Frontal cortex (tissue), 4 donors: Measurements from ENCODE around the gene CORO2A. TPM values are rescaled to one million over a fixed set of nuclear protein-coding genes. Genes with fewer than 3 reads are reported as not detected.
A peak's percentile ranks its signal among the peaks of the same experiment; 100 is the strongest.

ENCODE experiments used
- DNase-seq, 2 donors: peaks; one replicate each; pipeline ENCODE4 v3.0.0; 2012; ENCODE audit warnings: low spot score in 2 of 2
- FAIRE-seq: peaks from 2 replicates; lab custom pipeline; 2012; peaks lifted over from hg19 to GRCh38; lab: Jason Lieb, UNC
- total RNA-seq: library from RNA; depleted of rRNA; stranded (reverse); fragments of >200 nt; gene quantifications from one replicate; pipeline ENCODE4 v1.2.3, GENCODE V29; 2014
- donor health status: control.
- donor health status: control.
- donor health status: control.

Gene CORO2A
- total RNA-seq, 1 donor from 2014 or later, result 4.5 TPM

GRCh38 chr9:98222885-98223691 is 30.7 kb upstream of the CORO2A start:
- DNase-seq, result no peak
- no peak for FAIRE-seq

DNA sequence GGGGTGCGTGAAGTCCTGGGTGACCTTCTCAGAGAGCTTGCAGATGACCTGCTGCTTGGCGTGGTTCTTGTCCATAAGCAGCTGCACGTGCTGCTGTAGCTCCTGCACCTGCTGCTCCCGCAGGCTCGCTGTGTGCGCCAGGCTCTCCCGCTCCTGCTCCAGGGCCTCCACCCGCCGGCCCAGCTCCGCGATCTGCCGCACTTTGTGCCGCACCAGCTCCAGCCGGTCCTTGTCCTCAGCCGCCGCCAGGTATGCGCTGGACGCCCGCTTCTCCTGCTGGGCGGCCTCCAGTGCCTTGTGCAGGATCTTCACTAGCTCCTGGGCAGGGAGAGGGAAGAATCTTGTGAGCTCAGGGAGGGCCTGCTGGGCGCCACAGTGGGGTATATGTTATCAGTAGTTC is 28.5 kb upstream of the CORO2A start:
- FAIRE-seq (no peak), DNase-seq (no peak)

DNA sequence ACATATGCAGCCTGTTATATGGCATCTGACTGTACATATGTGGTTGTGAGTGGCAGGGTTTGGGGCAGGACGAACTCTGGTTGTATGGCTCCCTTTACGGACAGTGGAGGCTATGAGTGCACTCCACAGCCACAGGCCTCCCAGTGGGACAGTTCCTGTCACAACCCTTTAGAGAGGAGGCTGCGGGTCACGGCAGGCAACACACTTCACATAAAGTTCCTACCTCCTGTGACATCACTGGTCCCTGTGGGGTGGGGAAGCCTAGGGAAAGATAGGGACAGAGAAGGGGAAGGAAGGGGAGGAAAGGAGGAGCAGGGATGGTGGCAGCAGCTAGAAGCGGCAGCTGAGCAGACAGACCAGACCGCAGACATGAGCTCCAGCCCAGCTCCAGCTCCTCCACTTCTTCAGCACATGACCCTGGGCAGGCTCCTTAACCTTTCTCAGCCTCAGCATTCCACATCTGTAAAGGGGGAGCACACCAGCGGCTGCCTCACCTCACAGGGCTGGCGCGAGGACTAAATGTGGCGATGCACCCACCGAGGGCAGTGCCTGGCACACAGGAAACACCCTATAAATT is 27.4 kb upstream of the CORO2A start:
- DNase-seq (no peak), FAIRE-seq (no peak)

DNA sequence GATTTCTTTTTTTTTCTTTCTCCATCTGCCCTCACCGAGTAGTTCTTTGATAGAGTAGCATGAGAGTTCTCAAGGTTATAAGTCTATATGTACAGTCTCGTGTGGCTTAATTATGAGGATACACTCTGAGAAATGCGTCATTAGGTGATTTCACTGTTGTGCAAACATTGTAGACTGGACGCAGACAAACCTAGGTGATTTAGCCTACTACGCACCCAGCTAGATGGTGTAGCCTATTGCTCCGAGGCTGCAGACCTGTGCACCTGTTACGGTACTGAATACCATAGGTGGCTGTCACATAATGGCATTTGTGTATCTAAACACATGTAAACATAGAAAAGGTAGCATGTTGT is 26.9 kb upstream of the CORO2A start:
- no peak for FAIRE-seq

DNA sequence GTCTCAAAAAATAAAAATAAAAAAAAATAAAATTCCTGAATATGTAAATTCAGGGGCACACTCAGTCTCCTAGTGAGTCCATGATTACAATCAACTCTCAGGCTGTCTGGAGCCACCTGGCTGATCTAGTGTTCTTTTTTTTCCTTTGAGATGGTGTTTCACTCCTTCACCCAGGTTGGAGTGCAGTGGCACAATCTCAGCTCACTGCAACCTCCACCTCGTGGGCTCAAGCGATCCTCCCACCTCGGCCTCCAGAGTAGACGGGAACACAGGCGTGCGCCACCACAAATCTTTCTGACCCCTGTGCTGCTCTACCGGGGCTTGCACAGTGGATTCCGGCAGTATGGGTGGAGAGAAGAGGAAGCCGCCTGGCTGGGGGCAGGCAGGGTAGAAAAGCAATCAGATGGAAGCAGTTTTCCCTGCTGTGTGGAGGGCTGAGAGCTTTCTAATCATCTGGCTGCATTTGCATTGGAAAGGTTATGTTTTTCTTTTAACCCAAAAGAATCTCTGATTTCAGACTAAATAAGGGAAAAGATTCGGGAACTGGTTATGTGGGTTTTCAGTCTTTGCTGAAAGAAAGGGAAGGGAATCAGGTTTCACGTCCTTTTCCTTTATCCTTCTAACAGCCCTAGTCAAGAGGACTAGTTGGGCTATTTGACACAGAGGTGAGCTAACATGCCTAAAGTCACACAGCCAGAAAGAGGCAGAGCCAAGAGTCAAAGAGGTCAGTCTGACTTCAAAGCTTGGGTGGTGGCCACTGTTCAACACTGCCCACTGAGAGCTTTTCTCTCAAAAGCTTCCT is 26.3 kb upstream of the CORO2A start:
- DNase-seq, result no peak
- no peak for FAIRE-seq

More for the DNA sequence above, 26.9 kb upstream of the CORO2A start:
- no peak for DNase-seq

DNA sequence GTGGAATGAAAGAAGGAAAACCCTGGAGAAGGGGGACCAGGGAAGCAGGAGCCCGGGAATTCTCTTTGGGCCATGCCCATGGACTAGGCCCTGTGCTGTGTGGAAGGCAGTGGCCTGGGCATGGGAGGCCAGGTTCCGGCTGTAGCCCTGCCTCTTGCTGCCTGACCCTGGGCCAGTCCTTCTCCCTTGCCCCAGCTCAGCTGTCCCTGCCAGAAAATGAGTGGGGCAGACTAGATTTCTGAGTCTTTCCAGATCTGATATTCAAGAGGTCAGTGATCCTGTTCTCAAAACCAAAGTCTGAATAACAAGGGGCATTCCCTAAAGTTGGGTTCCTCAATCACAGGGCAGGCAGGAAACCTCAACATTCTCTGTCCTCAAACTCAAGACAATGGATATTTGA is 24.8 kb upstream of the CORO2A start:
- DNase-seq, result no peak
- FAIRE-seq, result no peak

- no peak for DNase-seq
- FAIRE-seq, result no peak
Measured at GRCh38 chr9:98216391-98216790, 24.0 kb upstream of the CORO2A start.

- no peak for FAIRE-seq
- DNase-seq, result no peak
Measured at GRCh38 chr9:98215821-98216220, 23.4 kb upstream of the CORO2A start.

- DNase-seq (no peak), FAIRE-seq (no peak)
Measured at GRCh38 chr9:98215271-98215670, 22.8 kb upstream of the CORO2A start.

DNA sequence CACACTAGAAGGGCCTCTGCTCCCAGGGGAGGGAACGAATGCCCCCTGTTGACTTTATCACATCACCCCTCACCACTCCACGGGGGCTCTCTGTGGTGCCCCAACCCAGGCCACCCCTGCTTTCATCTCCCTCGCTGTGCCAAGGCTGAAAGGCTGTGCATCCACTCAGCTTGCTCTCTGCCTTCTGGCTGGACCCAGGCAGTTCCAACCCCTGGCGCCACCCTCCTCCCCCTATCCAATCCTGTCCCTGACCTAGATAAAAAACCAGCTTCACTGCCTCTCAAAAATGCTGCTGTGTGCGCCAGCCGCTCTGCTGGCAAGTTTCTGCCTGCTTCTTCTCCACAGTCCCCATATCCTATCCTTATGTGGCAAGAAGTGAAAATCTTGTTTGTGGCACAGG is 22.4 kb upstream of the CORO2A start:
- FAIRE-seq (no peak), DNase-seq (peak in 1 of 2 donors; percentile 39)

DNA sequence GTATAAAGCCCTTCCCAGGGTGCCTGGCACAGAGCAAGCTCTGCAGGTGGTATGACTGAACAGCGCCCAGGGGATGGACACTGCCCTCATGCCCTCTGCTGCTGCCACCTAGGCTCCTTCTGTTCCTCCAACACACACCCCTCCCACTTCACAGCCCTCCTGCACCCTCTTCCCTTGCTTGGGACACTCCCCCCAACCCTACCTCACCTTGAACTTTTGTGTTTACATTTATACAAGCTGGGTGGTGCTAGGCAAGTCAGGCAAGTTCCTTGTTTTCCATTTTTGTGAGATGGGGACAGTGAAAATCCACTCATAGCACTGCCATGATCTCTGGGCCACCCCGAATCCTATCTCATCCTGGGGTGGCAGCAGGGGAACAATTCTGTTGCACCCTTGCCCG is 18.8 kb upstream of the CORO2A start:
- DNase-seq (no peak), FAIRE-seq (no peak)

GRCh38 chr9:98210435-98210834 is 18.0 kb upstream of the CORO2A start:
- FAIRE-seq, result no peak
- no peak for DNase-seq

DNA sequence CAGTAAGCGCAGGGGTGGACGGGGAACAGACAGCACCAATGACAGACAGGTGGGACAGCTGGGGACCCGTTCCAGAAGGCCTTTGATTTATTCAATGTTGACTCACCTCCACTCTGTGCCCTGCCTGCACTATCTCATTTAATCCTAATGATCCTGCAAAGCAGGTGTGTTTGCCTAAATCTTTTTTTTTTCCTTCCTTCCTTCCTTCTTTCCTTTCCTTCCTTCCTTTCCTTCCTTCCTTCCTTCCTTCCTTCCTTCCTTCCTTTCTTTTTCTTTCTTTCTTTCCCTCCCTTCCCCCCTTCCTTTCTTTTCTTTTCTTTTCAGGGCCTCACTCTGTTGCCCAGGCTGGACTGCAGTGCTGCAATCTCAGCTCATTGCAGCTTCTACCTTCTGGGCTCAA is 17.1 kb upstream of the CORO2A start:
- DNase-seq, result no peak
- no peak for FAIRE-seq

DNA sequence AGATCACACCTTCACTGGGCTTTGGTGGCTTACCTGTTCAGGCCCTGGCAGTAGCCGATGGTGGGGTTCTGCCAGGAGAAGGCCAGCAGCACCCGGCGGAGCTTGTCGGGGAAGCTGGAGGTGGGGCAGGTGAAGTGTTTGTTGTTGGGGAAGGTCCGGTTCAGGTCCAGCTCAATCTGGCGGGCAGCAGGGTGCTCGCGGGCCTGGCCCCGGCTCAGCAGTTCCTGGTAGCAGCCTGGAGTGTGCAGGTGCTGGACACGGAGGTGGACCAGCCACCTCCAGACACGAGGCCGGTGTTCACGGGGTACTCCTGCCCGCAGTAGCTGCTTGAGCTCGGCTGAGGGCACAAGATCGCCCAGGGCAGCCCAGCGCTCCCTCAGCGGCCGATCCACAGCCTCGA is 16.2 kb upstream of the CORO2A start:
- DNase-seq, result no peak
- FAIRE-seq, result no peak

- no peak for DNase-seq
- FAIRE-seq, result no peak
Measured at GRCh38 chr9:98207606-98208005, 15.2 kb upstream of the CORO2A start.

DNA sequence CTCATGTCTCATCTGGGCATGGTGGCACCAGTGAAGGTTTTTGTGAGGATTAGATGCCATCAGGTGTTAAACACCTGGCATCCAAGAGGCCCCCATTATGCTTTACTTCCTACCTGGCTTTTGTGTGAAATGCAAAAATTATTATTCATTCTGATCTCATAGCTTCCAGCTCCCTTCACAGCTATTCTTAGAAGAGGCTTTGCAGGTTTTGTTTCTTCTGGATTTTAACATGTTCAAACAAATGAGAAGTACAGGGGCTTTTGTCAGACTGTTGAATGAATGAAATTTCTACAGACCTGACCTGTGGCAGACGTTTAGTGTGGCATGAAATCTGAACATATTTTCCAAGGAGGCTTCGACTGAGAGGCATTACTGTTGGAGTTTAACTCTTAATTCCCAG is 14.3 kb upstream of the CORO2A start:
- FAIRE-seq, result no peak
- no peak for DNase-seq

DNA sequence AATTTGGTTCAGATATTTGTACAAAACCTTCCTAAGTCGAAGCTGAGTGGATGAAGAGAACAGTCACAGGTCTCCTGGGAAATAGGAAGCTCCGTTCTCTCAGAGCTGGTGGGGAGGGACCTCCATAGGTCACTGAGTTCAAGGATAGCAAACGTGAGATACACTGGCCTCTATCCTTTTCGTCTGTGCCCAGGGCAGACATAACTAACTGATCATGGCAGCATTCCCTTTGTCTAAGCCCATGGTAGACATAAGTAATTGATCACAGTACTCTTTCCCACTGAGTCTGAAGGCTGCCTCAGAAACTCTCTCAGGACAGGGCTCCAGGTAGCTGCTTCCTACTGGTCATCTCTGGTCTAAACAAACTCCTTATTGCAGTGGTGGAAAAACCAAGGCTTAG is 12.3 kb upstream of the CORO2A start:
- FAIRE-seq (no peak), DNase-seq (no peak)

DNA sequence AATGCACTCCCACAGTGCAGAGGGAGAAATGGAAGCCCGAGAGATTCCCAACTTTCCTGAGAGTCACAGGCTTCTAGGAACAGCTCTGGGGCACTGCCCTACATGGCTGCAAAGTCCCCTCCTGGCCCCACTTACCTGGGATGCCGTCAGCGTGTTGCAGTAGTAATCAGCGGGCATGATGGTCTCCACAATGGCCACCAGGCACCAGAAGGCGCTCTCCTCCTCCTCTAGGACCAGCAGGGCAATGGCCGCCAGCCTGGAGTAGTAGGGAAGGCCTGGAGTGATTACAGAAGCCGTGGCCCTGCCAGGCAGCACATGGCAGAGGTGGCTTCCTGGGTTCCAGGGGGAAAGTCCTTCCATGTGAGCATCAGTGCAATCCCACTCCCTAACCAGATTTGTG is 10.7 kb upstream of the CORO2A start:
- no peak for FAIRE-seq
- DNase-seq, result no peak

GRCh38 chr9:98202252-98202651 is 9.8 kb upstream of the CORO2A start:
- FAIRE-seq (no peak), DNase-seq (no peak)

DNA sequence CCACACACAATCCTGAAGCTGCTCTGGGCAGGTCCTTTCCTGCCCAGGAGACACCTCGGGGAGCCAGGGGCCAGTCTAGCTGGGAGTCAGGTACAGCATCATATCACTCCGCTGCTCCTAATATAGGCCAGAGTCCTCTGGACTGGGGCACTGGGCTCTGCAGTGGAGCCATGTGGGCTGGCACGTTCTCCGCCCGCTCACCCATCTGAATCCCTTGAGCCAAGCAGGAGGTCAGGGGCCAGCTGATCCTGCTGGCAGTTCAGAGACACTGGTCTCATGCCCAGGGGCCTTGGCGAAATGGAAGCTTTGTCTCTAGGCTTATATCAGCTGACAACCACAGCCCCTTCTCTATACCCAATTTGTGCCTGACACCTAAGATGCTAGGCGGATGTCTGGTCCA is 9.3 kb upstream of the CORO2A start:
- DNase-seq (no peak), FAIRE-seq (no peak)

GRCh38 chr9:98201102-98201501 is 8.7 kb upstream of the CORO2A start:
- no peak for FAIRE-seq
- no peak for DNase-seq
